HG03460 (cell line): Measurements from ENCODE around the gene TRIM24.
"Not testable (repeated sequence)": the region's sequence is repeated elsewhere in the genome, so short reads cannot be mapped to it uniquely, and the experiment has no call there.

Experiments used
- ATAC-seq: cut with Tn5 transposase; IDR thresholded peaks from one replicate; pipeline ENCODE4 v1.9.1; 2021; ENCODE audit not compliant: unreplicated experiment

Gene TRIM24

GRCh38 chr7:138459413-138460175 is 465 bp upstream of the TRIM24 start:
- ATAC-seq = peak; percentile 76

DNA sequence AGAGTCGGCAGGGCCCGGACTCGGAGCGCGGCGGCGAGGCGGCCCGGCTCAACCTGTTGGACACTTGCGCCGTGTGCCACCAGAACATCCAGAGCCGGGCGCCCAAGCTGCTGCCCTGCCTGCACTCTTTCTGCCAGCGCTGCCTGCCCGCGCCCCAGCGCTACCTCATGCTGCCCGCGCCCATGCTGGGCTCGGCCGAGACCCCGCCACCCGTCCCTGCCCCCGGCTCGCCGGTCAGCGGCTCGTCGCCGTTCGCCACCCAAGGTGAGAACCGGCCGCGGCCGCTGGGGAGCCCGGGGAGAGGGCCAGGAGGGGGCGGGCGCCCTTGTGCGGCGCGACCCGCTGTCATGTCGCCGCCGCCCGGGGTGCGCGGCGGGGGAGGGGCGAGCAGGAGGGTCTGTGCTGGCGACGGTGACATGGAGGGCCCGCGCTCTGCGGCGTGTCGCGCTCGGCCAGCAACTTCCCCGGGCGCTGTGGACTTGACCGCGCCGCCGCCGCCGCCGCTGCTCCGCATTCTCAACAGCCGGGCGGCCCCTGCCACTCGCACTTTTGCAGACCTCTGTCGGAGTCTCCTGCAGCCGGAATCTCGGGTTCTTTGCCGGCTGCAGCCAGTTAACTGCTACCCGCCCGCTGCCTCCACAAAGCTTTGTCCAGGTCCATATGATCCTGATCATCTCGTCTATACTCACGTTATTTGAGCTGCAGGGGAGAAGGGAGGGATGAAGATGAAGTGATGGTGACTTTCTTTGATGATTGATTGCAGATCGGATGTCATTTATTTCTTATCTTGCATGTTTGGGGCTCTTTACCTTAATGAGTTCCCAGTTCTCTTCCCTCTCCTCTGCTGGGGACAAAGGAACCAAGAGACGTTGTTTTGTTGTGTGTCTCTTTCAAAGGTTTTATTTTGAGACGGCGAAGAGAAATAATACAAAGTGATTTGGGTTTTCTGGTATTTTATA is 869 bp downstream of the TRIM24 start:
- ATAC-seq = peak; percentile 35

- ATAC-seq = not testable (repeated sequence)
These were observed 3.2 kb downstream of the TRIM24 start for GRCh38 chr7:138463291-138463618.

GRCh38 chr7:138465046-138465445 is 5.0 kb downstream of the TRIM24 start:
- no peak for ATAC-seq

DNA sequence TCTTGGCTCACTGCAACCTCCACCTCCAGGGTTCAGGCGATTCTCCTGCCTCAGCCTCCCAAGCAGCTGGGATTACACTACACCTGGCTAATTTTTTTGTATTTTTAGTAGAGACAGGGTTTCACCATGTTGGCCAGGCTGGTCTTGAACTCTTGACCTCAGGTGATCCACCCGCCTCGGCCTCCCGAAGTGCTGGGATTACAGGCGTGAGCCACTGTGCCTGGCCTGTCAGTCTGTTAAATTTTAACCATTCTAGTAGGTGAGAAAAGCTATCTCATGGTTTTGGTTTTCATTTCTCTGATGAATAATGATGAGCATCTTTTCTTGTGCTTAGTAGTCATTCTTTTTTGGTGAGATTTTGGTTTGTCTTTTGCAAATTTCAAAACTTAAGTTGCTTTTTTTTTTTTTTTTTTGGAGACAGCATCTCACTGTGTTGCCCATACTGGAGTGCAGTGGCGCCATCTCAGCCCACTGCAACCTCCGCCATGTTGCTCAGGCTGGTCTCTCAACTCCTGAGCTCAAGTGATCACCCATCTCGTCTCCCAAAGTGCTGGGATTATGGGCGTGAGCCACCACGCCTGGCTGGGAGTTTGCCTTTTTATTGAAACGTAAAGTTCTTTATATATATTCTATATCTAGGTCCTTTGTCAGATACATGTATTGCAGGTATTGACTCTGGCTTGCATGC is 6.2 kb downstream of the TRIM24 start:
- peak; percentile 72 for ATAC-seq

DNA sequence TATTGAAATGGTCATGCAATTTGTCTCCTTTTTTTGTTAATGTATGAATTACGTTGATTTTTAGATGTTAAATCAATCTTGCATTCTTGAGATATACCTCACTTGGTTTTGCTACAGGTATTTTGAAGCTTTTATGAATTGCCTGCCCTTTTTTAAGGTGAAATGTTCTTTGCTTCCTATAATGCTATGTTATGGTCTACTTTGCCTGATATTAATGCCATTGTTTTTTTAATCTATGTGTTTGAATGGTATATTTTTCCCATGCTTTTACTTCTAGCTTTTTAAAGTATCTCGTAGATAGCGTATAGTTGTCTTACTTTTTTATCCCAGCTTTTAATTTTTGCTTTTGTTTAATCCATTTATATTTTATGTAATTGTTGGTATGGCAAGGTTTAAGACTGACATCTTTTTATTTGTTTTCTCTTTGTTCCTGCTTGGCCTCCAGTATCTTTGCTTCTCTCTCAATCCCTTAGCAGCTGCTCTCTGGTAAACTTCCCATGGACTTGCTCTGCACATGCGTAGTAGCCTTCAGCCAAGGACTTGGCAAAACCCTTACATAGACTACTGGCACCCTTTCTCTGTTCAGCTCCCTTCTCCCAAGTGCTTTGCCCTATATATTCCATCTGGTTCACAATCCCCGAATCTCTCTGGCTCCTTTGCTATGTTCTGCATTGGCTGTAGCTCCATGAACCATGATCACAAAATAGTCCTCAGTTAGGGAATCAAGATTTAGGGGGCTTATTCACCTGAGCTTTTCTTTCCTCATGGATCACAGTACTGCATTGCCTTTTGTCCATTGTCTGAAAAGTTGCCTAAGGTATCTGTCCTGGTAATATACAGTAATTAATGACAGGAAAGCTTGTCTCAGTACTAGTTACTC is 8.4 kb downstream of the TRIM24 start:
- ATAC-seq = no peak

GRCh38 chr7:138470391-138471157 is 10.5 kb downstream of the TRIM24 start:
- ATAC-seq = no peak

- no peak for ATAC-seq
These were observed 12.4 kb downstream of the TRIM24 start for GRCh38 chr7:138472292-138473079.

GRCh38 chr7:138475377-138475776 is 15.3 kb downstream of the TRIM24 start:
- no peak for ATAC-seq

GRCh38 chr7:138477081-138477578 is 17.1 kb downstream of the TRIM24 start:
- ATAC-seq = no peak

DNA sequence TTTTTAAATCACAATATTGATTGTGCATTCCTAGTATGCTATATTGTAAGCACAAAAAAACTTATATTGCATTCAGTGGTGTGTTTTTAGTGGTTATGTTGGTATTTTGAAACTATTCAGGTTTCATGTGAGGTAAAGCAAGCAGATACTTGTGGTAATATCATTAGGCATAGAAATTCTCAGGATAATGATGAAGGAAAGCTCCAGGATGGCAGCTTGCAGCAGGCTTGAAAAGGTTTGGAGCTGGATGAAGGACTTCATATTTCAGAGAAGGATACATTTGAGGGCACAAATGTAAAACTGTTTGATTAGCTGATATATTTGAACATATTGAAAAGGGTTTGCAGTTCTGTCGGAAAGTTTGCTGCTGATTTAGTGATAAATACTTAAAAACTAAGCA is 17.5 kb downstream of the TRIM24 start:
- no peak for ATAC-seq

DNA sequence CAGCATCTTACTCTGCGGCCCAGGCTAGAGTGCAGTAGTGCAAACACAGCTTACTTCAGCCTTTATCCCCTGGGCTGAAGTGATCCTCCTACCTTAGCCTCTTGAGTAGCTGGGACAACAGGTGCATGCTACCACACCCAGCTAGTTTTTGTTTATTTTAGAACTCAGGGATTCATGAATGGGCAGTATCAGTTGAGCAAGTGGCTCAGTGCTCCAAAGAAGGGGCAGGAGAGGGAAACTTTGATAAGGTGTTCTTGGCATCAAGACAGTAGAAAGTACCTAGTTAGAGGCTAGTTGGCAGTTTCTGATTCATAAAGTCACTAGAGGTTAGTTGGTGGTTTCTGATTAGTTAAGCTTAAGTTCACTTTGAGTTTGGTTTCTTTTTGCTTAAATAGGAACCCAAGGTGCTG is 18.4 kb downstream of the TRIM24 start:
- peak; percentile 74 for ATAC-seq

GRCh38 chr7:138480527-138480926 is 20.5 kb downstream of the TRIM24 start:
- ATAC-seq = no peak

DNA sequence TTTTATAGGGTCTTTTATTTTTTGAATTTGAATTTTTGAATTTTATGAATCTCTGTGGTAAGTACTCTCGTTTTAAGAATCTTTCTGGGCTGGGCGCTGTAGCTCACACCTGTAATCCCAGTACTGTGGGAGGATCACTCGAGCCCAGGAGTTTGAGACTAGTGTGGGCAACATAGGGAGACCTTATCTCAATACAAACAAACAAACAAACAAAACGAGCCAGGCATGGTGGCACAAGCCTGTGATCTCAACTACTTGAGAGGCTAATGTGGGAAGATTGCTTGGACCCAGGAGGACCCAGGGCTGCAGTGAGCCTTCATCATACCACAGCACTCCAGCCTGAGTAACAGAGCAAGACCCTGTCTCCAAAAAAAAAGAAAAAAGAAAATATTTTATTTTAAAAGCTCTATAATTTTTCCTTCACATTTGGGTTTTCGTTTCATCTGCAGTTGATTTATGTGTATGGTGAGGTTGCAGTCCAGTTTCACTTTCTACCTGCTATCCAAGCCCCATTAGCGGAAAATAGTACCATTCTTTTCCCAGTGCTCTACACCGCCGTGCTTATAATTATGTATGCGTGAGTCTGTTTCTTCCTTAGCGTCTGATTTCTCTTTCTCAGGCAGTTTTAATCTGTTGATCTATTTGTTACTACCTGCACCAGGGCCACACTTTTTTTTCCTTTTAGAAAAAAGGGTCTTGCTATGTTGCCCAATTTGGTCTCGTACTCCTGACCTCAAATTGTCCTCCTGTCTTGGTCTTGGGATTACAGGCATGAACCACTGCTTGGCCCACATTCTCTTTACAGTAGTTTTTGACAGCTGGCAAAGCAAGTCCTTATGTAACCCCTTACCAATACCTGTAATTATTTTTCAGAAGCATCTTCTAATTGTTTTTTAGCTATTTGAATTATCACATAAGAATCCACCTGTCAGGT is 21.7 kb downstream of the TRIM24 start:
- no peak for ATAC-seq

DNA sequence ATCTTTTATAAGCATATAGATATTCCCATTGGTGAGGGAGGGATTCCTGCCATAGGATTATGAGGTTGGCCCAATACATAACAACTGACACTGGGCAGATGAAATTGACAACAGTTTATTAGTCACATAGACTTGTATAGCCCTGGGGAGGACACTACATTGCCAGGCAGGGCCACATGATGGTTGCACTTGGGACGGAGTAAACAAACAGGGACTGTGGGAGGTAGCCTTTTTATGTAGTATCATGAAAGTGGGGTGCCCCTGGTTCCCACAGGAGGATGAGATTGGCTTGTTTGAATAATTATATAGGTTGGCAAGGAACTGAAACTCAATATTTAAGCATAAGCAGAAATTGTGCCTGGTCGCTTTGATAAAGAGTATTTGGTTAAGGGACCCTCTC is 23.5 kb downstream of the TRIM24 start:
- no peak for ATAC-seq

- ATAC-seq = not testable (repeated sequence)
These were observed 25.4 kb downstream of the TRIM24 start for GRCh38 chr7:138485508-138485907.

GRCh38 chr7:138489139-138489538 is 29.1 kb downstream of the TRIM24 start:
- ATAC-seq = not testable (repeated sequence)
